Kidney glomerular epithelial cell (primary cell): ENCODE results near the gene ITIH3.
"Not testable (repeated sequence)": the region's sequence is repeated elsewhere in the genome, so short reads cannot be mapped to it uniquely, and the experiment has no call there.

ENCODE experiments used
- DNase-seq: peaks from one replicate; lab custom pipeline; 2025; lab: John Stamatoyannopoulos, UW

Gene ITIH3, protein sequence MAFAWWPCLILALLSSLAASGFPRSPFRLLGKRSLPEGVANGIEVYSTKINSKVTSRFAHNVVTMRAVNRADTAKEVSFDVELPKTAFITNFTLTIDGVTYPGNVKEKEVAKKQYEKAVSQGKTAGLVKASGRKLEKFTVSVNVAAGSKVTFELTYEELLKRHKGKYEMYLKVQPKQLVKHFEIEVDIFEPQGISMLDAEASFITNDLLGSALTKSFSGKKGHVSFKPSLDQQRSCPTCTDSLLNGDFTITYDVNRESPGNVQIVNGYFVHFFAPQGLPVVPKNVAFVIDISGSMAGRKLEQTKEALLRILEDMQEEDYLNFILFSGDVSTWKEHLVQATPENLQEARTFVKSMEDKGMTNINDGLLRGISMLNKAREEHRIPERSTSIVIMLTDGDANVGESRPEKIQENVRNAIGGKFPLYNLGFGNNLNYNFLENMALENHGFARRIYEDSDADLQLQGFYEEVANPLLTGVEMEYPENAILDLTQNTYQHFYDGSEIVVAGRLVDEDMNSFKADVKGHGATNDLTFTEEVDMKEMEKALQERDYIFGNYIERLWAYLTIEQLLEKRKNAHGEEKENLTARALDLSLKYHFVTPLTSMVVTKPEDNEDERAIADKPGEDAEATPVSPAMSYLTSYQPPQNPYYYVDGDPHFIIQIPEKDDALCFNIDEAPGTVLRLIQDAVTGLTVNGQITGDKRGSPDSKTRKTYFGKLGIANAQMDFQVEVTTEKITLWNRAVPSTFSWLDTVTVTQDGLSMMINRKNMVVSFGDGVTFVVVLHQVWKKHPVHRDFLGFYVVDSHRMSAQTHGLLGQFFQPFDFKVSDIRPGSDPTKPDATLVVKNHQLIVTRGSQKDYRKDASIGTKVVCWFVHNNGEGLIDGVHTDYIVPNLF

DNA sequence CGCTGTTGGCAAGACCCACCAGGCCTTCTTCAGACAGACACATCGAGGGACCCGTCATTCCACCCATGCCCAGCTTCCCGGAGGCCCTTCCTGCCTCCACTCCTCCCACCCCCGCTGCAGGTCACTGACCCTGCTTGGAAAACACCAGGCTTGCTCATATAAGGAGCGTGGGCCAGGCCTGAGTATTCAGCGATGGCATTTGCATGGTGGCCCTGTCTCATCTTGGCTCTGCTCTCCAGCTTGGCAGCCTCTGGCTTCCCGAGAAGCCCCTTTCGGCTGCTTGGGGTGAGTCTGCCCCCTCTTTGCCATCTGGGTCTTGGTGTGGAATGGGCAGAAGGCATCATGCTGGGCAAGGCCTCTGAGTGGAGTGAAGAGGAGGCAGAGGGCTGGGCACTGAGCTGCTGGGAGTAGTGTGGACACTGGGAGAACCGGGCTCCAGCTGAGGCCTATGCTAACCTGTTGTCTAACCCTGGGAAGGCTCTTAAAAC, at the start of gene ITIH3:
Gene ITIH3 (plus strand): TSS at position 185 of the 488 bp plus-strand sequence. CDS start 8 bp downstream, at position 193.
- no peak for DNase-seq

DNA sequence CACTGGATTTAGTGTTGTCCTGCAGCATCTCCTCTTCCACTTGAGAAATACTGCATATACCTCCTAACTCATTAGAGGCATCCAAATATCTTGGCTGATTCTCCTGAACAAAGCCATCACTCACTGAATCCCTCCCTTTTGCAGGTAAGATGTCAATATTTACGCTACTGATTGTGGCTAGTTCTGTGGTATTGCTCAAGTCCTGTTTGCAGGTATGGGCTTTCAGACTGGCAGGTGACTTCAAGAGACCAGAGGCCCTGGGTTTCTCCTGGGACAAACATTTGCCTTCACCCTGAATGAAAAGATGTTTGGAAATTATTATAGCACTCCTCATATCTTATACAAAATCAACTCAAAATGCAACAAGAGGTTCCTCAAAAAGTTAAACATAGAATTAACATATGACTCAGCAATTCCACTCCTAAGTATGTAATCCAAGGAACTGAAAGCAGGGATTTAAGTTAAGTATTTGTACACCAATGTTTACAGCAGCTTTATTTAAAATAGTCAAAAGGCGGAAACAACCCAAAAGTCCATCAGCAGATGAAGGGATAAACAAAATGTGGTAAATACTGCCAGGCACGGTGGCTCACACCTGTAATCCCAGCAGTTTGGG, 42.4 kb upstream of the ITIH3 start:
- DNase-seq = no peak

DNA sequence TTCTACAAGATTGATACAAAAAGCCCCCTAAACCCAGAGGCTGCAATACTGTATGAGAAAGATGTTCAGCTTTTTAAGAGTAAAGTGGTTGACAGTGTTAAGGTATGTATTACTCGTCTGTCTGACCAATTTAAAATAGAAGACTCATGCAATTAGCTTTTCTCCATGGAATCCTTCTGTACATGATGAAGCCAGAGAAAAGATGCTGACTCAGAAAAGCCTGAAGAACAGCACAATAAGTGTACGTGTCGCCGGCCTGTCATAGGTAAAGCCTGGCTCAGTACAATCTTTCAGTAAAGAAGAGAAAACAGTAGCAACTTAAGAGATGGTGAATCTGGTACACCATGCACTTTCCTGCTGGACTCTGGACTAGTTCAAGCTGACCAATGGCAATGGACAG, 40.2 kb upstream of the ITIH3 start:
- no peak for DNase-seq

DNA sequence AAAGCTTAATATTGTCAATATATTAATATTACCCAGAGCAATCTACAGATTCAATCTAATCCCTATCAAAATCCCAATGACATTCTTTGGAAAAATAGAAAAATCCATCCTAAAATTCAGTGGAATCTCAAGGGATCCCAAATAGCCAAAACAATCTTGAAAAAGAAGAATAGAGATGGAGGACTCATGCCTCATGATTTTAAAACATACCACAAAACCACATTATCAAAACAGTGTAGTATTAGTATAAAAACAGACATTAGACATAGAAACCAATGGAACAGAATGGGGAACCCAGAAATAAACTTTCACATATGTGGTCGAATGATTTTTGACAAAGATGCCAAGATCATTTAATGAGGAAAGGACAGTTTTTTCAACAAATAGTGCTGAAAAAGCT, 38.5 kb upstream of the ITIH3 start:
- no peak for DNase-seq

DNA sequence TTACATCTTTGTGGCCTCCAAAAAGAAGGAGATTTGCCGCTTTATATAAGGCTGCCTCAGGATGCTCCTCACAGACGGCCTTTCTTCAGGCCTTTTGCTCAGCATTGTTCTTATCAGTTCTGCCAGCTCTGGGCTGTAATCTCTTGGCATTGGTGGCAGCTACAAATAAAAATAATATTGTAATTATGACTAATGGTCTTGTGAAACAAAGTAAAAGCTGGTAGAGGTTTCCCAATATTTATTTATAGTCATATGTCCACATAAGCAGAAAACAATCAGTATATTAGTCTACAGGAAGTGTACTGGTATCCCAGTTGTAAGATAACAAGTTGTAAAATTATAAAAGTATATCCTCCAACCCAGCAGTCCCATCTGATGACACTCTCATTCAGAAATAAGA, 31.1 kb upstream of the ITIH3 start:
- DNase-seq = no peak

DNA sequence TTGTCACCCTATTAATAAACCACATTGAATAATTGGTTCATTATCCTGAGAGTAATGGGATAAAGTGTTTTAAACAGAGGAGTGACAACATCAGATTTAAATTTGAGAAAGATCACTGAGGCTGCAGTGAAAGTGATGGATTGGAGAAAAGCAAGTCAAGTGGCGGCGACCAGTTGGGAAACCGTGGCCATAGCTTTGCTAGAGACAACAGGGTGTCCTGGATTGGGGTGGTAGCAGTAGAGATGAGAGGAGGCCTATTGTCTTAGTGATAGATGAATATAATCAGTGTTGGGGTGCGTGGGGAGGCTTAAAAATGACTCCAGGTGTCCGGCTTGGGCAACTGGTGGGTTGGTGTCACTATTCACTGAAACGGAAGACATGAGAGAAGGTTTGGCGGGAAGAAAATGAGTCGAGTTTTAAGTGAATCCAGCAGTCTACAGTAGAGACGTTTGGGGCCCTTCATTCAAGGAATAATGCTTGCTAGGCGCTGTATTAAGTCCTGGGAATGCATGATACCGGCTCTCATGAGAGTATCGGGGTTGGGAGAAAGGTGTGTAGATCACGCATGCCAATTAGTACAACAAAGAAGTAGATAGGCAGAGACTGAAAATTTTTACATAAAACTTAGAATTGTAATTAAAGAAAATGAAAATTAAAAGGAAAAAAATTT, 24.7 kb upstream of the ITIH3 start:
- peak; percentile 49 for DNase-seq

DNA sequence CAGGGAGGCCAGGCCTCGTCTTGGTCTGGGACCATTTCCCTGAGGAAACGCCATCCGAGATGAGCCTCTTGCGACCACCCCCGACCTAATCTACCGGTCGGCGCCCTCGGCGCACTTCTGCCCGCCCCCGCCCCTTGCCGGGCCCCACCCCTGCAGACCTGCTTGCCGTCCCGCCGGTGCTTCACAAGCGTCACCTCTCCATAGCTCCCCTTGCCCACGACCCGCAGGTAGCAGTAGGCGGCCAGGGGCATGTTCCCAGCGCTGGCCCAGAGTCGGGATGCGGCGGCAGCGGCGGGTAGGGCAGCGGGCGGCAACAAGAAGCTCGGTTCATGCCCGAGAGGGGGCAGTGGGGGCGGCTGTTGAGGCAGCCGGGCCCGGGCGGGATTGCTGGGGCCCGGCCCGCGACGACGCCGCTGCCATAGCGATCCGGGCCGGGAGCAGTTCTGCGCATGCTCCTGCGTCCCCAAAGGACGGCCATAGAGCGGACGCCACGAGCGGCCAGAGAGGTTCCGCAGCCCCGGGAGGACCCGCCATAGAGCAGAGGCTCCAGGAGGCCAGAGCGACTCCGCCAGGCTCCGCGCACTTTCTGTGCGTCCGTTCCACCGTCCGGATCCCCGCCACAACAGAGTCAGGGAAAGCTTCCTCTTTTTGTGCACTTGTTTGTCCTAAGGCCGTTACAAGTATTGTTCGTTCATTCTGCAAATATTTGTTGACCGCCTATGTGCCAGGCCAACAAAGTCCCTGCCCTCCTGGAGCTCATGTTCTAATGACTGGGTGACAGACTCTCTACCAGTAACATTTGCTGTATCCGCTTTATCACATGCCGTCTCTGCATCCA, 23.9 kb upstream of the ITIH3 start, which contains the start of gene NEK4:
Gene NEK4 (minus strand): TSS at position 445 of the 838 bp plus-strand sequence. CDS start 194 bp downstream, at position 251.
- peak; percentile 77 for DNase-seq

DNA sequence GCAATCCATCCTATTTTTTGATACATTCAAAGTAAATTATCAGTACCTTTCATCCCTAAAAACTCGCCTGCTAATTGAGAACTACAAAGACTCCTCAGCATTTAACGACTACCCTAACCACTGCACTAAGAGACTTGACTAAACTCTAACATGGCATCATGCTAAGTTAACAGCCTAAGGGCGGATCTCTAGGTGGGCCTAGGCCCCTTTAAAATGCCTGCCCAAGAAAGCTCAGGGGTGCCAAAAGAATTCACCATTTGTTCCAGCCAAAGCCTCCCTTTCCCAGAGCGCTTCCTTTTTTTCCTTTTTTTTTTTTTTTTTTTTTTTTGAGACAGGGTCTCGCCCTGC, 23.3 kb upstream of the ITIH3 start:
- DNase-seq = no peak

DNA sequence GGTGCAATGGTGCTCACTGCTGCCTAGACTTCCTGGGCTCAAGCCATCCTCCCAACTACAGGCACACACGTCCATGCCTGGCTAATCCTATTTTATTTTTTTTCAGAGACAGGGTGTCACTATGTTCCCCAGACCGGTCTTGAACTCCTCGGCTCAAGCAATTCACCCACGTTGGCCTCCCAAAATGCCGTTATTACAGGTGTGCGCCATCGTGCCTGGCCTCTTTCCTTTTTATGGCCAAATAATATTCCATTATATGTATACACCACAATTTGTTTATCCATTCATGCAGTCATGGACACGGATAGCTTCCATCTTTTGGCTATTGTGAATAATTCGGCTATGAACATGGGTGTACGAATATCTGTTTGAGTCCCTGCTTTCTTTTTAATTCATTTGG, 22.9 kb upstream of the ITIH3 start:
- no peak for DNase-seq

DNA sequence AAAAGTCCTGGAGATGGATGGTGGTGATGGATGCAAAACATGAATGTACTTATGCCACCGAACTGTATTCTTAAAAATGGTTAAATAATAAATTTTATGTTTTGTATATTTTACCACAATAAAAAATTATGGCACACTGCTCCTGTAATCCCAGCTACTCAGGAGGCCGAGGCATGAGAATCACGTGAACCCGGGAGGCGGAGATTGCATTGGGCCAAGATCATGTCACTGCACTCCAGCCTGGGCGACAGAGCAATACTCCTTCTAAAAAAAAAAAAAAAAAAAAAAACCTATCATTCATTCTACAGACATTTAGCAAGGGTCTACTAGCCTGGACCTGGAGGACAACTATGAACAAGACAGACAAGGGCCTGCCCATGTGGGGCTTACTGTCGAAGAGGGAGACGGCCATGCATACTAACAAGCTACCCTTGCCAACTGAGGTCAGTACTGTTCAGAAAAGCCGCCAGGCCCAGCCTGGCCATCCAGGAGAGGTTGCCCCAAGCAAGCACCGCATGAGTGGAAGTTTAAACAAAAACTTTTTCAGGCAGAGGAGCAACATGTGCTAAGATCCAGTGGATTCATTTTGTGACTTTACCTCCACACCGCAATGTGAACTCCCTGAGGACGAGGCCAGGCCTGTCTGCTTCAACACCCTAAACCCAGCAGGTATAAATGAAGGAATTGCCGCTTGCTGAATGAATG, 21.1 kb upstream of the ITIH3 start:
- DNase-seq = no peak

DNA sequence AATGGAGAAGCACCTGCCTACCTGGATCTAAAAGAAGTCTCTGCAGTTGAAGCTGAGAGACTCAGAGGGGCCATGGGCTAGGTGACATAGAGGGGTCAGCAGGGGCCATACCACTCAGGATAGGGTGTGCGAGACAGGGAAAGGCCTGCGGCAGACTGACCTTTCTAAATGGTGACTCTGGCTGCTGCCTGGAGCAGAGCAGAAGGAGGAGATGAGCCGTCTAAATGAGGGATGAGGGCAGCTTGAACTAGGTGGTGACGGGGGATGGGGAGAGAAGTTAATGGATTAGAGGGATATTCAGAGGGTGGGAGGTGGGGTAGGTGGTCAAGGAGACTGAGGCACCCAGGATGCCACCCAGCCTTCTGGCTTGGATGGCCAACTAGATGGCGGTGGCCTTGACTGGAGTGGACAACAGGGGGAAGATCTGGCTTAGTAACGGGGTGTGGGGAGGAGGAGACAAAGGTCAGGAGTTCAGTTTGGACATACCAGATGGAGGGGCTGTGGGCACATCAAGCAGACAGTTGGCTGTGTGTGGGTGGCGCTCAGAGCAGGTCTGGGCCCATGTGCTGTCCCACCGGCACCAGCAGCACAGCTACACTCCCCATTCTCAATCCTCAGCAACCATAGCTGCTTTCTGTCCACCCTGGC, 20.4 kb upstream of the ITIH3 start:
- no peak for DNase-seq

DNA sequence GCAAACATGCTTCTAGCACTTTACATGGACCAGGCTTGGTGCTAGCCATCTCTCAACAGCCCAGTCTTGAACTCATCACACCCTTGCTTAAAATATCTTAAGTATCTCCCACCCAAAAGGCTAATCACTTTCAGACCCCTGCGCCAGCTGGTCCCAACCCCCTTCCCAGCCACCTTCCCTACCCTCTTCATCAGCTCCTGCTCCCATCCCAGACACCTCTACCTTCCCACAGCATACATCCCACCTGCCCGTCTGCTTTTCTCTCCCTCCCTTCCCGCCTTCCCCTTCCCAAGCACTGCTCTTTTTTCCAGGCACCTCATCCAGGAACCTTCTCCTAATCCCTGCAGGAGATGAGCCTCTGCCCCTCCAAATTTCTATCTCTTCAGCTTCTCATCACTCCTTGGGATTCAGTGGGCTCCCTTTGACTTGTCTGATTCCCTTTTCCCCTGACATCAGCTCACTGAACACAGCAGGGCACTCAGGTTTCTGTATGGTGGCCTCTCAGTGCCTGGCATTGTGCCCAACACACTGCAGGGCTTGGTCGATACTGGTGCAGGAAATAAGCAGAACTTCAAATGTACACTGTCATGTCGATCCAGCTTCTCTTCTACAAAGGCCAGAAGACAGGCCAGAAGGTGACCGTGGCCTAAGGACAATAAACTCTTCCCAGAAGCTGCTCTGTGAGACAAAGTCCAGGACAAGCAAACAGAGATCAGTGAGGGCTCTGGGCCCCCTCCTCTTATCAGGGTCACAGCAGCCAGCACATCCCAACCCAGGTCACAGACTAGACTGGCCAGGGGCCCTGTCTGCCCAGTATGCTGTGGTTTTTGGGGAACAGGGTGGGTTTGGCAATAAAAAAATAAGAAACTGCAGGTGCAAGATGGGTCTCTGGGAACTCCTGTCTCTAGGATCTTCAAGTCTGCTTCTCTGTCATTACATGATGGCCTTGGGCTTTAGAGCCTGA, 19.4 kb upstream of the ITIH3 start:
- no peak for DNase-seq

DNA sequence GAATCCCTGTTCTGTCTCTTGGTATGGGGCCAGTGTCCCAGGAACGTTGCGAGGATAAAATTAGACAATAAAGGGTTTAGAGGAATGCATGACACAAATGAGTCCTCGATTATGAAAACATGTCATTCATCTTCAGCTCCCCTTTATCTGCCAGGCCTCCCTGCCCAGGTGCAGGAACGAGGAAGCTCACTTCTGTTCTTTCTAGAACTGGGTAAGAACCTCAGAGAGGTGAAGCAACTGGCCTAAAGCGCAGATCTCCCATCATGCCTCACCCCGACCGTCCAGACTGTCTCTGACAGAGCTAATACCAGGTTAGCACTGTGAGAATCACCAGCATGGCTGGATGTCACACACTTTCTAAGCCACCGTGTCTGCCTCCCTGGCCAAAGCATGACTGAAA, 18.7 kb upstream of the ITIH3 start:
- no peak for DNase-seq

DNA sequence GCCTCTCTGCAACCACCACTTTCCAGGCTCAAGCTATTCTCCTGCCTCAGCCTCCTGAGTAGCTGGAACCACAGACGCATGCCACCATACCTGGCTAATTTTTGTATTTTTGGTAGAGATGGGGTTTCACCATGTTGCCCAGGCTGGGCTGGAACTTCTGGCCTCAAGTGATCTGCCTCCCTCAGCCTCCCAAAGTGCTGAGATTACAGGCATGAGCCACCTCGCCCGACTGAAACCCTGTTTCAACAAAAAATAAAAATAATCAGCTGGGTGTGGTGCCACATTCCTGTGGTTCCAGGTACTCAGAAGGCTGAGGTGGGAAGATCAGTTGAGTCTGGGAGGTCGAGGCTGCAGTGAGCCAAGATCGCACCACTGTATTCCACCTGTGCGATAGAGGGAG, 18.1 kb upstream of the ITIH3 start:
- not testable (repeated sequence) for DNase-seq

DNA sequence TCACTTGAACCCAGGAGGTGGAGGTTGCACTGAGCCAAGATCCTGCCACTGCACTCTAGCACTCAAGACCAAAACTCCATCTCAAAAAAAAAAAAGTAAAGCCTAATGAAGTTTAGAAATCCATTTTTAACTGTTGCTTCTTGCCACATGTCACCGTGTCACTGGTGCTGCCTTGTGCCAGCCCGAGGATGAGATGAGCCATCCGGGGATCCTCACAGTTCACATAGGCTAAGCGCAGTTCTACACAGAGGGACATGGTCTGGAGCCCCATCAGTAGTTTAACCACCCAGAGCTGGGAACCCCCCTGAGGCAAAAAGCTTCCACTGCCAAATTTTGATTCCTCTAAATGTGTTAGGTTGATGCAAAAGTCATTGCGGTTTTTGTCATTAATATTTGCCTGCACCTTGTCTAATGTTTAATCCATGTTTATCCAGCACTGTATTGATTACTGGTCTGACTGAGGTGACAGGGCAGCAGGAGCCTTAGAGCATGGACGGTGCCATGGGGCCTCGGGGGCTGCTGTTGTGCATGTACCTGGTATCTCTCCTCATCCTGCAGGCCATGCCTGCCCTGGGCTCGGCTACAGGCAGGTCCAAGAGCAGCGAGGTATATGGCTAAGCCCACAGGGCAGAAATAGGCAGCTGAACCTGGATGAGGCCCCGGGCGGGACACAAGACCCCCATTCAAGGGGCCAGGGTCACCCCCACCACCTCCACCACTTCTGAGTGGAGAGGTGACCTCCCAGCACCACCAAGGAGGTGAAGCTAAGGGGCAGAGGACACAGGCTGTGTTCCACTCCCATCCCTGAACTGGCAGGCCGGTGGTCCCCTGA, 17.3 kb upstream of the ITIH3 start, which contains the start of gene ITIH1:
Gene ITIH1 (plus strand): TSS at position 473 of the 832 bp plus-strand sequence. CDS start 17 bp downstream, at position 490.
- DNase-seq = no peak

DNA sequence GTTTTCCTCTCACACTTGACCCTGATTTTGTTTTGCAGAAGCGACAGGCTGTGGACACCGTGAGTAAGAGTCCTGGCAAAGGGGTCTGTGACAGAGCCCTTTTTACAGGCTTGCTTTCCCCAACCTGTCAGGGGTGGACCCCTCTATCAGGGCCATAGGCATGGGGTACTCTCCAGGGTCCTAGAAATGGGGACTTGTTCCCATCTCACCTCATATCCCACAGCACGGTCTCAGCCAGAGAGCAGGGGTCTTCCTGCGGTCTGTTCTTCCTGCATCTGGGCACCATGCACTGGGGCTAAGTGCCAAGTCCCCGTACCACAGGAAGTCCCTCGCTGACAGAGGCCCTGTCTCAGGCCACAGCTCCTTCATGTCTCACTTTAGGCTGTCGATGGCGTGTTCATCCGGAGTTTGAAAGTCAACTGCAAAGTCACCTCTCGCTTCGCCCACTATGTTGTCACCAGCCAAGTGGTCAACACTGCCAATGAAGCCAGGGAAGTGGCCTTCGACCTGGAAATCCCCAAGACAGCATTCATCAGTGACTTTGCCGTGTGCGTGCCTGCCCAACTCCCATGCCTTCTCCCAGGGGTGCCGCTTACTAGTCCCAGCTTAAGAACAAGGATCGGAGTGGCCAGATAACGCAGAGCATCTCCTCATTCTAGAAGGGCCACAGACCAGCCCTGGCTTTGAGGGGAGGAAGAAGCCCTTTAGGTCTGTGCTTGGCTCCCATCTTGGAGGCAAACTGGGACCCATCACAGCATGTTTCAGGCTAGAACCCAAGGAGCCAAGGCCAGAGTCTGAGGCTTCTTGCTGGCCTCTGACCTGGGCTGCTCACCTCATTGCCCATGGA, 16.4 kb upstream of the ITIH3 start:
- DNase-seq = no peak
